GM19043 (cell line): ENCODE data around the gene PPM1L.
"Not testable (repeated sequence)": the region's sequence is repeated elsewhere in the genome, so short reads cannot be mapped to it uniquely, and the experiment has no call there.

Source experiments
- ATAC-seq: cut with Tn5 transposase; IDR thresholded peaks from one replicate; pipeline ENCODE4 v1.9.1; 2021; ENCODE audit warnings: low read depth; ENCODE audit not compliant: unreplicated experiment

PPM1L gene

DNA sequence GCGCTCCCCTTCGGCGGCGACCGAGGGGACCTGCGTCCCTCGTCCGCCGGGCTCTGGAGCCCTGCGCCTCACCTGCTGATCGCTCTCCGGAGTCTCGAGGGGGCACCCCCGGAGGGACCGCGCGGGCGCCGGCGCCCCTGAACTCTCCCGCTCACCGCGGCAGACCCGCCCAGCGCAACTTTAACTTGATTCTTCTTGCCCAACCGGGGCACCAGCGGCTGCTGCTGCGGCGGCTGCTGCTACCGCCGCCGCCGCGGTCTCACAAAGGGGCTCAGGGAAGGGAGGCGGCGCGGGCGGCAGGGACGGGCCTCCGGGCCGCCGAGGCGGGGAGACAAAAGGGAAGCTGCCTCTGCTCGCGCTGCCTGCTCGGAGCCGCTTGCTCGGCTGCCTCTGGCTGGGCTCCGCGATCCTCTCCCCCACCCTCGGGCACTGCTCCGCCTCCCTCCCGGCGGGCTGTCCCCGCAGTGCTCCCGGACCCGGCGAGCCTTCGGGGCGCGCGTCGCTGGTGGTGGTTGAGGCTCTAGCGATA, at the start of gene PPM1L:
PPM1L (plus strand) TSS at position 456 of the 529 bp plus-strand sequence.
- peak; percentile 35 for ATAC-seq

DNA sequence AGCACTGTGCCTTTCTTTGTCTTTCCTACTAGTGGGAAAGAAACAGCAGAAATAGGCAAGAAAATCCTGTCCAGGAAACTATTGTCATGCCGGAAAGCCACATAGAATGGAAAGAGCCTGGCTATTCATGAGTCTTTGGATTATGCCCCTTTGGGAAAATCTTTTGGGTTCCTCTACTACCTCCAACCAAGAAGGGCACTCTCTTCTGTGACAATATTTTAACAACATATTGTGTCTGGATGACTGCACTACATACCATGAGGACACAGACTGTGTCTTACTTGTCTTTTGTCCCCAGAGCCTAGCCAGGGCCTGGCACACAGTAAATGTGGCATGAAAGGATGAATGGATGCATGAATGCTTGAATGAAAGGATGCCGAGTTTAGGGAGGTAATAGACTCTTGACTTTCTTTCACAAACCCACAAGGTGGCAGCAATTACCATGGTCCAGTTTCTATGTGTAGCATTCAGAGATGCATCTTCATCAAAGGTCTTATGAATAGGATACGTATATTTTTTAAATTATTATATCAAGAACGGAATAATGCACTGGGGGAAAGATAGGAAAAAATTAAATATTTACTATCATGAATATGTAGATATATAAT, 48.7 kb upstream of the PPM1L start:
- ATAC-seq, result peak; percentile 86

GRCh38 chr3:160709477-160710182, 46.4 kb upstream of the PPM1L start:
- ATAC-seq, result no peak

- ATAC-seq, result not testable (repeated sequence)
These were observed 42.9 kb upstream of the PPM1L start for GRCh38 chr3:160713144-160713543.

DNA sequence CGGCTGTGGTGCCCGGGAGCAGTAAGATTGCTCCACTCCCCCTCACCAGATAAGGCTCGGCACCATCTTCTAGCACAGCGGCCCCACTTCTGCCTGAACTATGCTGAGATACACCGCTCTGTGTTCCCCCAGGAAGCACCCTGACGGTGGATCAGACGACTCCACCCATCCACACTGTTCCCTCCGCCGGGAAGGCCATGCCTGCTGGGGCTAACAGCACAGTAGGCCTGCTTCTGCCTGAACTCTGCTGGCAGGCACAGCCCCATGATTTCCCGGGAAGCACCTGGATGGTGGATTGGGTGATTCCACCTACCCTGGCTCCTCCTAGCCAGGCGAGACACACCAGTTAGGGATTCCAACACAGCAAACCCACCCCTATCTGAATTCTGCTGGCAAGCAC, 36.3 kb upstream of the PPM1L start:
- ATAC-seq, result no peak

GRCh38 chr3:160720123-160720746, 35.8 kb upstream of the PPM1L start:
- ATAC-seq, result no peak

GRCh38 chr3:160722331-160722730, 33.7 kb upstream of the PPM1L start:
- ATAC-seq, result no peak

DNA sequence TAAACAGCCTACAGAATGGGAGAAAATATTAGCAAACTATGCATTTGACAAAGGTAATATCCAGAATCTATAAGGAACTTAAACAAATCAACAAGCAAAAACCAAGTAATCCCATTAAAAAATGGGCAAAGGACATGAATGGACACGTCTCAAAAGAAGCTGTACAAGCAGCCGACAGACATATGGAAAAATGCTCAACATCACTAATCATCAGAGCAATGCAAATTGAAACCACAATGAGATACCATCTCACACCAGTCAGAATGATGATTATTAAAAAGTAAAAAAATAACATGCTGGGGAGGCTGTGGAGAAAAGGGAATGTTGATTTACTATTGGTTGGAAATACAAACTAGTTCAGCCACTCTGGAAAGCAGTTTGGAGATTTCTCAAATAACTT, 30.7 kb upstream of the PPM1L start:
- no peak for ATAC-seq

- ATAC-seq, result no peak
These were observed 20.2 kb upstream of the PPM1L start for GRCh38 chr3:160735826-160736225.

GRCh38 chr3:160738048-160738447, 18.0 kb upstream of the PPM1L start:
- no peak for ATAC-seq

- ATAC-seq, result no peak
These were observed 17.0 kb upstream of the PPM1L start for GRCh38 chr3:160739079-160739478.

- ATAC-seq, result no peak
These were observed 9.1 kb upstream of the PPM1L start for GRCh38 chr3:160746976-160747375.

DNA sequence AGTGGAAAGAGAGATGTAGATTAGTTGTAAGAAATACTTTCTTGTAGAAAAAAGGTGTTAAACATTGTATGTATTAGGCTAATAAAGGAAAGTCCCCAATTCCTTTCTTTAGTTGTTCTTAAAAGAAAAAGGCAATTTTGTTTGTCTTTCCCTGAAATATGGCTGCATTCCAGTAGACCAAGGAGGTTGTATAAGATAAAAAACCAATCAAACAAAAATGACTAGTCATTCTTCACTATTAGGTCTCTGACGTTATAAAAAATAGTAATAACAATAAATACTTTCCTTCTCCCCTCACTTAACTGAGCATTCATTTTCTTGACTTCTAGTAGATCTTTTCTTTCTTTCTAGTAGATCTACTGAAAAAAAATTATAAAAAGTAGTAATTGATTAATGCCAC, 8.6 kb upstream of the PPM1L start:
- no peak for ATAC-seq

GRCh38 chr3:160748231-160748630, 7.8 kb upstream of the PPM1L start:
- ATAC-seq, result no peak

GRCh38 chr3:160748787-160749186, 7.2 kb upstream of the PPM1L start:
- ATAC-seq, result no peak

GRCh38 chr3:160753953-160754352, 2.1 kb upstream of the PPM1L start:
- ATAC-seq, result no peak

DNA sequence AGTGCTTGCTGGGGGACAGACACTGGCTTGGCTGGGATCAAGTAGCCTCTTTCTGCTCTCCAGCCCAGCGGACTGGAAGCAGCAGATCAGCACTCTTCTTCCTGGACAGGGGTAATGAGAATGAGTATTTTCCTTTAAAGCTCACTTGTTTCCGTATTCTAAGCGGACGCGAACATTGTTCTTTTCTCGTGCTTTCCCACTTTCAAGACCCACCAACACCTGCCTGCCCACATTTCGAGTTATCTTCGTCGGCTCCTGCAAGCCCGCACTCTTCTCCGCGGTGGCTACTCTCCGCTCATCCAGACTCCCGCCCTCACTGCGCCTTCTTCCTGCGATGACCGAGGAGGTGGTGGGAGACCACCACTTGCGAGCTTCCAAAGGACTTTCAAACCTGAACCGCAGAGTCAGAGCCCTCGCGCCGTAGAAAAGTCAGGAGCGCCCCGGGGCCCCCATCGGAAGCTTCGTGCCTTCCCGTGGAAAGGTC, 1.6 kb upstream of the PPM1L start:
- ATAC-seq, result no peak

GRCh38 chr3:160754855-160755747, 930 bp upstream of the PPM1L start:
- ATAC-seq, result peak; percentile 78

DNA sequence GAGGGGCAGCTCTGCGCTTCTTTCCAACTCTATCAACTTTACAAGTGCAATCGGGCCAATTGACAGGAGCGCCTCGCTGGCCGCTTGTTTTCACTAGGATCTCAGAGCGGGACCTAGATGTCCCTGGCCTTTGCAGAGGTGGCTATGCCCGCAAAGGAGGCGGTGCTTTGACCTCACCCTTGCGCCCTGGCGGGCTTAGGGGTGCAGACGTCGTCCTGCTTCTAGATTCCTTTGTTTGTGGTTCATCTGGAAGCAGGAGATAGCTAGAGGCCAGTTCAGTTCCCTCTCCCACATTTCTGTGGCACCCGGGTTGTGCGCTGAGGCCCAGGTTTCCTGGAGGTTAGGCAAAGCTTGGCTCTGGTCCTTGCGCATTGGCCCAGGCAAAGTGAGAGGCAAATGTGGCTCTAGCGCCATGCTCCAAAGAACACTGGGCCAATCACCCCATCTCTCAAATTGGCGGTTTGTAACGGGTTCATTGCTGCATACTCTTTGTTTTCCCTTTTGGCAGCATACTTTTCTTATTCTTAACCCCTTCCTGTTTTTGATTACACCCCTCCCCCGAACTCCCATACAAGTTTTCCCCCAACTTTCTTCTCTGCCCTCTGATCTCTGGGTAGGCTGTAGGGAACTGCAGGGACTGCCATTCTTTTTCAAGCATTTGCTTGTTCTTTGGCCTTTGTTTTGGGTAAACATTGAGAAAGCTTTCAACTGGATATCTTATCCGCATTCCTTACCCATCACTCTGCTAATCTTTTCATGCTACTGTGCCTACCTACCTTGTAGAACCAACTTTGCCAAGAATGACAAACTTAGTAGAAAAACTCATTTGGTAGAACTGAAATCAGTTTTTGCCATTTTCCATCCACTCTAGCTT, 1.4 kb downstream of the PPM1L start:
- no peak for ATAC-seq
